ENCODE measurements around the gene CXCL11.
"Not testable (repeated sequence)": the region's sequence is repeated elsewhere in the genome, so short reads cannot be mapped to it uniquely, and the experiment has no call there.

The CXCL11 gene

DNA sequence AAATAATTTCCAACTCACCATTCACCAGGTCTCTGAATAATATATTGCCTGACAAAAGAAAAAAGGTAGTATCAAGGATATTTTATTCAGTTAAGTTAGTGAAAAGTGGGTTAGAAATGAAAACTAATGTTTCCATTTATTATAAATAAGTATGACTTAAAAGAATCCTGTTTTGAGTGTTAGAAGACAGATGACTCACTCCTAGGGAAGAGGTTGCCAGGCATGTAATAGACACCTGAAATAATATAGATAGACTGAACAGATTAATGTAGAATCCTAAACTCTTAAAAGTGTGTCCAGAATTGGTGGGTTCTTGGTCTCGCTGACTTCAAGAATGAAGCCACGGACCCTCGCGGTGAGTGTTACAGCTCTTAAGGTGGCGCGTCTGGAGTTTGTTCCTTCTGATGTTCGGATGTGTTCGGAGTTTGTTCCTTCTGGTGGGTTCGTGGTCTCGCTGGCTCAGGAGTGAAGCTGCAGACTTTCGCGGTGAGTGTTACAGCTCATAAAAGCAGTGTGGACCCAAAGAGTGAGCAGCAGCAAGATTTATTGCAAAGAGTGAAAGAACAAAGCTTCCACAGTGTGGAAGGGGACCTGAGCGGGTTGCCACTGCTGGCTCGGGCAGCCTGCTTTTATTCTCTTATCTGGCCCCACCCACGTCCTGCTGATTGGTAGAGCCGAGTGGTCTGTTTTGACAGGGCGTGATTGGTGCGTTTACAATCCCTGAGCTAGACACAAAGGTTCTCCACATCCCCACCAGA is 6.5 kb upstream of the CXCL11 start:
- DNase-seq (ENCODE audit: low read depth): not testable (repeated sequence)

DNA sequence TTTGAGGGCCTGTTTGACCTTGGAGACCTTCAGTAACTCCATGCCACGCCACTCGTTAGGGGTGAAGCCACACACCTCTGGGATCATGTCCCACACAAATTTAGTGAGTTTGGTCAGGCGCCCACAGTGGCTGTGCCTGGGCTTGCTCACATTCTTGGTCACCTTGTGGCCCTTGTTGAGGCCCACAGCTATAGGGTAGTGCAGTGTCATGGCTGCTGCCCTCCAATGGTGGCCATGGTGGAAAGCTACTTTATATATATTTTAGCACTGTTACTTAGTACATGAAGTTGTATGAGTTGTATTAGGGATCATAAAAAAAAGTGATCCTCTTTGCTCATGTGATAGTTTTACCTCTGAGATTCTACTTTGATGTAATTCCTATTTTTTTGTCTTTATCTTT is 985 bp upstream of the CXCL11 start:
- DNase-seq (ENCODE audit: low read depth): no peak

DNA sequence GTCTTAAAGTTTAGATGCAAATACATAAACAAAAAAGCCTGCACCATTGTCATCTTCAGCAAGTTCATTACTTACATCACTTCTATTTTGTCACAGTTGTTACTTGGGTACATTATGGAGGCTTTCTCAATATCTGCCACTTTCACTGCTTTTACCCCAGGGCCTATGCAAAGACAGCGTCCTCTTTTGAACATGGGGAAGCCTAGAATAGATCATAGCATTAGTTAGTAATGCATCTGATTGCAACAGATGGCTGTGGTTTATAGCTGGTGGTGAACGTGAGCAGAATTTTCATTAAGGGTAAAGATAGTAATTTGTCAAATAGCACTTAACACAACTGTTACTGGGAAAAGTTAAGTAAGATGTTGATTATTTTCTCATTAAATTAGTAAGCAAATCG is 729 bp downstream of the CXCL11 start:
- no peak for DNase-seq (ENCODE audit: low read depth)

DNA sequence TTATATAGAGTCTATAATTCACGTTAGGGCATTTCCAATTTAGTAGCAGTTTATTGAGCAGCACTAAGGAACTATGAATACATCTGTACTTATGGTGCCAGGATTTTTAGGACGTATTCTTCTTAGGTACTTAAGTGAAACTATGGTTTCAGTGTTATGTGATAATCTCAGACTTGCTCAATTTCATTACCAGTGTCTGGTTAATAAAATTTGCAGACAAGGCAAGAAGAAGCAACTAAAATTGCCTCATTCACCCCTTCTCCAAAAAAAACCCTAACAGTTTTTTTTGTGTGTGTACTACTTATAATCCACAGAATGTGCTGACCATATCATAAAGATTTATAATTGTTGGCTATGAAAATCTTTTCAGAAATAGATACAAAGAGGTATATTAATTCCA is 6.6 kb downstream of the CXCL11 start:
- DNase-seq (ENCODE audit: low read depth): no peak

DNA sequence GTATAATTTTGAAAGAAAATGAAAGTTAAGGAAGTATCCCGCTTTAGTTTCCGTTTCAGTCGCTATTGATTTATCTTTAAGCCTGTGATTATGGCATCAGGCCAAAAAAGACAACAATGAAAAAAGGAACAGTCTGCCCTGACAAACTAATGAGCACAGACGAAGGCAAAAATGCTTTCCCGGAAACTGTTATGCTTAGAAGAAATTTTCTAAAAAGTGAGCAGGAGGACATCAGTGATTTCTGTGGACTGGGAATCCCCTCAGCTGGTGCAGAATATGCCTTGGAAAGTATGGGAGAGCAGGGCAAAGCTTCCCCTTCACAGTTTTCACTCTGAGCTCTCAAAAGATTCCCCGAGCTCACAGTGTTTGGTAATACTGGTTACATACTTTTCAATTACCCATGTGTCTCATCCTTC is 7.5 kb downstream of the CXCL11 start:
- DNase-seq (ENCODE audit: low read depth): no peak

DNA sequence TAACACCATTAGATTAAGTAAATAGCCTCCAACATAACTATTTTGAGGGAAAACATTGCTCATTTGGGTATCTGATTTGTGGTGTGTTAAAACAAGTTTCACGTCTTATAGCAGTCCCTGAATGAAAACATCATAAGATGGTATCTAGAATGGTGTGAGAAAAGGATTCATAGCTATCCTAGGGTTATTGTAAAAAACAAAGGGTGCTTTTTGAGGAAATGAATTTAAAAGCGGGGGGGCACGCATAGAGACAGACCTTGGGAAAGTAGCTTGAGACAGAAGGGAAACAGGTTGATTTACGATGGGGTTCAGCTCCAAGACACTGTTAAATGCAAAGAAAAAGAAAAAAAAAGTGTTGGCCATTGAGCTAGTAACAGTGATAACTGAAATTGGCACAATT is 11.8 kb downstream of the CXCL11 start:
- no peak for DNase-seq (ENCODE audit: low read depth)

DNA sequence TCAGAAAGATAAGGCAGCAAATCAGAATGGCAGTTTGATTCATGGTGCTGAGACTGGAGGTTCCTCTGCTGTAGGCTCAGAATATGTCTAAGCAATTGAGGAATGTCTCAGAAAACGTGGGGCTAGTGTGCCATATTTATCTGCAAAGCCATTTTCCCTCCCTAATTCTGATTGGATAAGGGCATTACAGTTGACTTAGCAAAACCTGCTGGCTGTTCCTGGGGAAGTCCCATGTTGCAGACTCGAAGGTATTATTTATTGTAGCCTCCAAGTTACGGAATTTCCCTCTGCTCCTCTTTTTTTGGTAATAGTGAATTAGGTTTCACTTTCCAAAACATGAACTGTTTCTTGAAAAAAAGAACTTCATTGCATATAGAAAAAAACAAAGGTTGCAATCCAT is 12.5 kb downstream of the CXCL11 start, which contains the start of gene CXCL10:
CXCL10 (minus strand) TSS at position 109 of the 400 bp plus-strand sequence; CDS start at position 43, 66 bp downstream.
- DNase-seq (ENCODE audit: low read depth): no peak

DNA sequence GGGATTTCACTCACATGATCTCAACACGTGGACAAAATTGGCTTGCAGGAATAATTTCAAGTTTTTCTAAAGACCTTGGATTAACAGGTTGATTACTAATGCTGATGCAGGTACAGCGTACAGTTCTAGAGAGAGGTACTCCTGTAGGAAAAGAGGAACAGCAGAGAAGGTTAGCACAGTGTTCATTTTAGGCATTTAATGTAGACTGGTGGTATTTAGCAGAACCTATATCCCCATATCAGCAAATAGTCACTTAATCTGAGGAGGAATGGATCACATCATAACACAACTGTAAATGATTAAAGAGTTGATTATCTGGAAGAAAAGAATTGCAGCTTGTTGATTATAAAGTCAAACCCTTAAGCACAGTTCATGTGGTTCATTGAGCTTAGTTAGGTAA is 13.2 kb downstream of the CXCL11 start:
- no peak for DNase-seq (ENCODE audit: low read depth)

DNA sequence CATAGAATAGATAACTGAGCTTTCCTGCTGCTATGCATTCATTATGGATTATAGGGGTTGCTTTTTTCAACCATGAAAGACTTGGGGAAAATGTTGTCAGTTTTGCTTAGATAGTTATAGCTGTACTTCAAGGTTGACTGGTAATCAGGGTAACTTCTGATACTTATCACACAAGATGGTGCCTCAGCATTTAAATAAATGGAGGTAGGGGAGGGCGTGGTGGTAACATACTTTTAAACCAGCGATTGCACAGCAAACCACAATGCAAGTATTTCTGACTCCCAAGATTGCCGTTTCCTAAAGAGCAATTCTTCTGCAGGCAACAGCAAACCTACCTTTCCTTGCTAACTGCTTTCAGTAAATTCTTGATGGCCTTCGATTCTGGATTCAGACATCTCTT is 13.8 kb downstream of the CXCL11 start:
- DNase-seq (ENCODE audit: low read depth): no peak

DNA sequence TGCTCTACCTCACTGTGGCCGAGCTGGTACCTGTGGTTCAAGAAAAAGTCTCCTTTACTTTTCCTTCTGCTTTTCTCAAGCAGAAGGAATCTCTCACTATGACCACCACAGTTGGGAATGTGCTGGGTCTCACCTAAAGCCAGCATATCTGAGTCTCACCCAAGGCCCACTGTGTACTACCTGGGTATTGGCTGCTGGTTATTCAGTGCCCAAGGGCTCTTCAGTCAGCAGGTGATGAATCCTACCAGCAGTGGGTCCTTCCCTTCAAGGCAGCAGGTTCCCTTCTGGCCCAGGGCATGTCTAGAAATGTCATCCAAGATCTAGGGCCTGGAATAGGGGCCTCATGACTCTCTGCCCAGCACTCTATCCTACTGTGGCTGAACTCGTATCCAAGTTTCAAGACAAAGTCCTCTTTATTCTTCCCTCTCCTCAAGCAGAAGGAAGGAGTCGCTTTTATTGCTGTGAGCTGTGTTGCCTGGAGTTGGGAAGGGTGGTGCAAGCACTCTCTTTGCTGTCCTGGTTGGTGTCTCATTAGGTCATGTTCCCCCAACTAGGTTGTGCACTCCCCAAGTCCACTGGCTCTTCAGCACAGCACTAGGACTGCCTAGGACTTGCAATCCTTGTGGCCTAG is 18.7 kb downstream of the CXCL11 start:
- no peak for DNase-seq (ENCODE audit: low read depth)

DNA sequence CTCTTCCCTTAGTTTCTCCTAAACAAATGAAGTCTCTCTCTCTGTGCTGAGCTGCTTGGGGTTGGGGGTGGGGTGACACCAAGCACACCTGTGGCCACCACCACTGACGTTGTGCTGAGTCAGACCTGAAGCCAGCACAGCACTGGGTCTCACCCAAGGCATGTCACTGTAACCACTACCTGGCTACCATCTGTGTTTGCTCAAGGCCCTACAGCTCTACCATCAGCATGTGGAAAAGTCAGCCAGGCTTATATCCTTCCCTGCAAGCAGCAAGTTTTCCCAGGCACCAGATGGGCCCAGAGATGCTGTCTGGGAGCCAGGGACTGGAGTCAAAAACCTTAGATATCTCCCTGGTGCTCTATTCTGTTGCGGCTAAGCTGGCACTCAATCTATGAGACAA is 19.5 kb downstream of the CXCL11 start:
- DNase-seq (ENCODE audit: low read depth): no peak

DNA sequence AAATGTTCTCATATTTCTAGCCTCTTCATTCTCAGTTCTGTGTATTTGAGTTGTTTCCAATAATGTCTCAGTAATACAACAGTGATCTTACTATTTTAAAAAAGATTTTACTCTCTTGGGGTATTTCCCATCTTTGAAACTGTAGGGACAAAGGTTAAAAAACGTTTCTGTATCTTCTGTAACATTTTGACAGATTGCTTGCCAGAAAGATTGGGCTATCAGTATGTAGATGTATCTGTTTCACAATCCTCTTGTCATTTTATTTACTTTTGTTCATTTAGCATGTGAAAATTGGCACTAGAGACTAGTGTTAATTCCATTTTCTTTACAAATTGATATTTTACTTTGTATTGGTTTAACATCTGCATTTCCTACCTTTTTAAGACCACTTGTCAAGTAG is 22.3 kb downstream of the CXCL11 start:
- no peak for DNase-seq (ENCODE audit: low read depth)

DNA sequence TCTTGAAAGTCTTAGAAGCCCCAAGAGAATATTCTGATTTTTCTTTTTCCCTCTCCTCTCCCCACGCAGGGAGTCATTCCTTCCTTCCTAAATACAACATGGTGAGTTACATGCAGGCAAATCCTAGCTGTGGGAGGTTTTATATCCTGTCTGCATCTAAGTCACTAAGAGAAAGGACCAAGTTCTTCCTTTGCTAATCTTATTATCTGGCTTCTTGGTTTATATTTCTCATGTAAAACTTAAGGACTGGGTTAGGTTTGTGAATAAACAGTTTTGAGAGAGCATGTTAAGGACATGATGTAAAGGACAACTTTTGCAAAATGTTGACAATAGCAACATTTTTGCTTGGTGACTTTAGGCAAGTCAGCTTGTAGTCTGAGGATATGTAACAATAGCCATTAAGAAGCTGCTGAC is 23.5 kb downstream of the CXCL11 start:
- DNase-seq (ENCODE audit: low read depth): no peak

DNA sequence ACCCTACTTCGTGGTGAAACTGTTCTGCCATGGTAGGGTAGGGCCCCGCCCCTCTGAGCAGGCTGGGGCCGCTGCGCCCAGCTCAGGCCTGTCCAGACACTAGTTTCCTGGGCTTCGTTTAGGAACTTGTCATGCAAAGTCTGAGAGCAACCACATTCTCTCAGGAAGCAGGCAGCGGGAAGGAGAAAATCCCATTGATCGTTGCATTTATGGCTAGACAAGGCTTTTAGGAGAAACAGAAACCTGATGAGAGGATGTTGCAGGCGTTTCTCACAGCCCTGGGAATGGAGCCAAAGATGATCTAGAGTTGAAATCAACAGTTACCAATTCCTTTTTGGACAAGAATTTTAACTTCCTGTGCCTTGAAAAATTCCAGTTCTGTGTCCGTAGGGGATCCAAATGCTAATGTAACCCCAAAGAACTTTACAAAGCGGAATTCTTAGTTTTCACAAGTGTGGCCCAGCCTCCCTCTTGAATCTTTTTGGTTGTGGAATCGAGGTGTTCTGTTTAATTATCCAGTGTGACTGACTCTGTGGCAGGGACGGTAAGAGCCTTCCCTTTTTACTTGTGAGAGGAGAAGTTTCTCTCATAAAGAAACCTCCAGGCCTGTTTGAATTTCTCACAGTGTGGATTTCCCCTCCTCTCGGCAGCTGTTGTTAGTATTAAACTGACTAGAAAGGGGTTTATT is 24.0 kb downstream of the CXCL11 start:
- no peak for DNase-seq (ENCODE audit: low read depth)

DNA sequence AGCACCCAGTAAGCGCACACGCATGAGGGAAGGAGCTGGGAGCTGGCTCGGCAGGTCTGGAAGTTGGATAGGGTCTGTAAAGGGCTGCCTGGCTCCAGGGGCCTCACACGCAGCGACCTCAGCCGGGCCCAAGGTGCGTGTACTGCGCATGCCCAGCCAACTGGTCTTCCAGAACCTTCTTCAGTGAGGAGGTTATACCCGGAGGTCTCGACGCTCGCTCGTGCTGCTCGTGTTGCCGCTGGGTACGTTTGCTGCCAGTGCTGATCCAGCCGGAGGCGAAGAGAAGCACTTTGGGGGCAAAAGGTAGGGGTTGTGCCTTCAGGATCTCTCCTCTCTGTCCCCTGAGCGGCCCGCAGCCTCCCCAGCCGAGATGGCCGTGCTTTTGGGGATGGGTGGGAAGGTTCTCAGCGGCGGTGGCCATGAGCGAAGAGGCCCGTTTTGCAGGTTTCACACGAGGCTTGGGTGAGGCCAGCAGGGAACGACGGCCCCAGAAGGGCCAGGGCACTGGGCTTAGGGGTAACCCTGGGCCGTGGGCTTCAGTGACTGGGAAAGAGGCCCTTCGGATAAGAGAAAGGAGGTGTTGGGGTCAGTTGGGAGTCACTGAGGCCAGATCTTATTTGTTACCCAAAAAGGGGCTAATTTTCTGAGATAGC is 24.7 kb downstream of the CXCL11 start:
- no peak for DNase-seq (ENCODE audit: low read depth)

DNA sequence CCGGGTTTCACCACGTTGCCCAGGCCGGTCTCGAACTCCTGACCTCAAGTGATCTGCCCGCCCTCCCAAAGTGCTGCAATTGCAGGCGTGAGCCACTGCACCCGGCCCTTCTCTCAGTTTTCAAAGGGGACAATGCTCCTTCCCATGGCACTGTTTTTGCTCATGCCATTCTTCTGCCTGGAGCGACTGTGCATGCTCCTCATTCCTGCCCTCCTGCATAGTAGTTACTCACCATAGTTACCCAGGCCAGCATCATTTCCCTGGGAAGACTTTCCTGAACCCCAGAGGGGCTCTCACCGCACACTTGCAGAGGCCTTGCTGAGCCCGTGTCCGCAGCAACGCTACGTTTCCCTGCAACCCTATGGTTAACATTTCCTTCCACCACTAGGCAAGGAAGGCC is 25.3 kb downstream of the CXCL11 start:
- DNase-seq (ENCODE audit: low read depth): no peak

DNA sequence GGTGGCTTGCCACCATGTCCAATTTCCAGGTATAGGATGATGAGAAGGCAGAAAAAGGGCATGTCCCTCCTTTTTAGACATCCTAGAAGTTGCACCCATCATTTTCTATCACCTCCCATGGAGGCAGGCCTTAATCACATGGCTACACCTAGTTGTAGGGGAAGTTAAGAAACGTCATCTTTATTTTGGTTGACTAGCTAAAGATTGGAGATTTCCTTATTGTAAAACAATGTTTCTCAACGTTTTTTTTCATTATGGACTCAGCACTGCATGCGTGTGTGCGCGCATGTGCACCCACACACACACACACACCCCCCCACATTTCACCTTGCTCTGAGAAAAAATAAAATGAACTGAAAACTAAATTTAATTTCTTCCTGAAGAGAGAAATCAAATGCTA is 26.6 kb downstream of the CXCL11 start:
- no peak for DNase-seq (ENCODE audit: low read depth)

DNA sequence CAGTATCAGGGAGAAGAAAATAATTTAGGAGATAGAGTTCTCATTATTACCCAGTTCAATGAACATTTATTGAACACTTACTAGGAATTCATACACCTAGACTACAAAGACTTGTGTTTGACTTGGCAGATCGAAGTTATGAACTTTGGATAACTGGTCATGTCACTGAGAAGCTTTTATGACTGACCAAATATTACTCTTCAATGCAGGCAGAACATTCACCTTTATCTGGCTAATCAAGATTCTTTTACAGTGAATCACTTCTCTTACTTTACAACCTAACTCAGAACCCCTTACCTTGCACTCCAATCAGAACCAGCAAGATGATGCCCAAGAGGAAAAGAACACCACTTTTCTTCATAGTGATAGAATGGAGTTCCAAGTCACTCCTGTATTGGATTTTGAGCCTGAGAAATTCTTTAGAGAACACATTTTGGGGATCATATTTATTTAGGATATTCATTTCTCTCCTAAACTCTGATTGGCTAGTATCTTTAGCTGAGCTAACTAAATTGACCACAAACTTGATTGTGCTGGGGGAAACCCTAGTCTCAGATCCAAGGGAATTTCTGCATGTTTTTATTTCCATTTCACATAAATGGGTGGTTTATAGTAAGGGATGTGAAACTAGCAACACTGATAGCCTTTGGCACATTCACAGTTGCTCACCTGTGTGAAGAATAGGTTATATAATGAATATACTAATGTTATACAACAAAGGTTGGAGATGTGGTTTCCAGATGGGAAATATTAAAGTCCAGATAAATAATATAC is 28.6 kb downstream of the CXCL11 start, which contains the start of gene CXCL9:
CXCL9 (minus strand) TSS at position 421 of the 774 bp plus-strand sequence; CDS start at position 361, 60 bp downstream.
- DNase-seq (ENCODE audit: low read depth): no peak

DNA sequence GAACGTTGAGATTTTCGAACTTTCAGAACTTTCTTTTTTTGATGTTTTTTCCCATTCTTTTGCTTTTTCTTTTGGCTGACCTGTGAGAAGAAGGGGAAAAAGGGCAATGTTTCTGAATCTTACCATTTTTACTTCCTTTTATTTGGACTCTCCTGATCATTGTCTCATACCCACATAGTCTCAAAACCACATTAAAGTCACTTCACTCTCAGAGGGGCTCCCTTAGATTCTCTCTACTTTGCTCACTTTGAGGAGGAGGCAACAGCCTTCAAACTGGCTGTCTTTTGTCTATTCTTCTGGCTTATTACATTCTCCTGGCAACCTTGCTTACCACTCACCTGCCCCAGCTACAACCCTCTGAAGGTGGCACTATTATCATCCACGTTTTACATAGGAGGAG is 32.2 kb downstream of the CXCL11 start:
- no peak for DNase-seq (ENCODE audit: low read depth)

DNA sequence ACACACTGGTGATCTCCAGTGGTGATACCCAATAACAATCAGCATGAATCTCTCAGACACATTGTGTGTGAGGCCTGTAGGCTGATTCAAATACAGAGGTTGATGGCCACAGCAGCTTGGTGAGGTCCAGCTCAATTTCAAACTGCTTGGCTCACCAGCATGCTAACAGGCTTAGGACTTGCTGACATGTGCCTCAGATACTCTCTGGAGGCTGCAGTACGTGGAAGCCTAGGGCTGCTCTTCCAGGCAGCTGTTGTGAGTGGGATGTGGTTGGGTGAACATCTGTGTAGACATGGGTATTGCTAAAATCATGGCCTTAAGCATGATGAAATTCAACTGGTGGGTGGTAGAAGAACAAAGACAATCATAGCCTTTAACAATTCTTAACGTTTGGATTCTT is 32.8 kb downstream of the CXCL11 start:
- no peak for DNase-seq (ENCODE audit: low read depth)

DNA sequence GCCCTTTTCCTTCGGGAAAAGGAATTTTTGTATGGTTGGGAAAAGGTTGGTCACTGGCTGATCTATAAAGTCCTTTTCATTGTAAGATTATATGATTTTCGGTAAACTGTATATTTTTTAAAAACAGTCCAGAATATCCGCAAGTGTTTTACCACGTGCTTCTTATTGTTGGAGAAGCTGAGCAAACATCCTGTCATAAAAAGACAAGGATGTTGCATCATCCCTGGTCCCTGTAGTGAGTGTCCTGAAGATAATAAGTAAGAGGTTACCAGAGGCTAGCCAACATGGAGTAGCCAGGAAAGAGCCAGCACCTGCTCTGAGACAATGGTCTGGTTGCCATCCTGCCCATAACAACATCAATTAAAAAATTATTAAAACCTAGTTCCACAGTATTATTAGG is 33.7 kb downstream of the CXCL11 start:
- no peak for DNase-seq (ENCODE audit: low read depth)

DNA sequence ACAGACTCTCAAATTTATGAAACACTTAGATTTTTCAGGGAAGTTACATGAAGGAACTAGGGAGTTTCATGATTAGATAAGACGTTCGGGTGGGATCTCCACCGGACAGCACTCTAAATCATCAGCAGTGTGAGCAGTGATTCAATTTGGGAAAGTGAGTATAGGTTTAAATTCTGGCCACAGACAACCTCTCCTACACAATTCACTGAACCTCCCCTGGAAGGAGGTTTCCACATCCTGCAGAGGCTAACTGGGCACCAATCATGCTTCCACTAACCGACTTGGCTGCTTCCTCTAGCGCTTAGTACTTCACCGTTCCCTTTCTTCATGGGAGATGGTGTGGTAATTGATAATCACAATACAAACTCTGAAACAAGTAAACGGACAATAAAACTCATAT is 34.2 kb downstream of the CXCL11 start:
- DNase-seq (ENCODE audit: low read depth): no peak
